ENCODE data around the gene SMAD6.

SMAD6 gene

GRCh38 chr15:66698971-66699370 lies 3.1 kb upstream of the SMAD6 start:
- TF ChIP-seq FOXP2 (optimal IDR thresholded peaks at IDR 0.05; ENCODE audit: borderline replicate concordance, extremely low read depth, extremely low read length, insufficient read depth) (no peak), TAF1 (IDR thresholded peaks at IDR 0.05; ENCODE audit: borderline replicate concordance, insufficient read depth, low read length) (no peak), POLR2AphosphoS5 (IDR thresholded peaks at IDR 0.05; ENCODE audit: low read depth, low read length) (no peak), SIN3A (IDR thresholded peaks at IDR 0.05; ENCODE audit: borderline replicate concordance, insufficient read depth, low read length) (no peak), REST (IDR thresholded peaks at IDR 0.05; ENCODE audit: insufficient read depth in 1 of 2, low read depth in 2 of 2, low read length in 2 of 2) (no peak)

- TF ChIP-seq REST (IDR thresholded peaks at IDR 0.05; ENCODE audit: insufficient read depth in 1 of 2, low read depth in 2 of 2, low read length in 2 of 2) (no peak), SIN3A (IDR thresholded peaks at IDR 0.05; ENCODE audit: borderline replicate concordance, insufficient read depth, low read length) (no peak; the same call in 1 of the 2 replicates), FOXP2 (optimal IDR thresholded peaks at IDR 0.05; ENCODE audit: borderline replicate concordance, extremely low read depth, extremely low read length, insufficient read depth) (no peak), POLR2AphosphoS5 (IDR thresholded peaks at IDR 0.05; ENCODE audit: low read depth, low read length) (no peak), TAF1 (IDR thresholded peaks at IDR 0.05; ENCODE audit: borderline replicate concordance, insufficient read depth, low read length) (no peak)
These were observed 1.6 kb upstream of the SMAD6 start for GRCh38 chr15:66700412-66700801.

- no peak for TF ChIP-seq REST (IDR thresholded peaks at IDR 0.05; ENCODE audit: insufficient read depth in 1 of 2, low read depth in 2 of 2, low read length in 2 of 2)
- peak; percentile 60; the same call in 1 of the 2 replicates for TF ChIP-seq POLR2AphosphoS5 (IDR thresholded peaks at IDR 0.05; ENCODE audit: low read depth, low read length)
These were observed 1.1 kb upstream of the SMAD6 start for GRCh38 chr15:66700802-66701421.

- TF ChIP-seq SIN3A (IDR thresholded peaks at IDR 0.05; ENCODE audit: borderline replicate concordance, insufficient read depth, low read length): no peak
- no peak for TF ChIP-seq POLR2AphosphoS5 (IDR thresholded peaks at IDR 0.05; ENCODE audit: low read depth, low read length)
- no peak; the same call in 1 of the 2 replicates for TF ChIP-seq TAF1 (IDR thresholded peaks at IDR 0.05; ENCODE audit: borderline replicate concordance, insufficient read depth, low read length)
- TF ChIP-seq REST (IDR thresholded peaks at IDR 0.05; ENCODE audit: insufficient read depth in 1 of 2, low read depth in 2 of 2, low read length in 2 of 2): no peak
- no peak for TF ChIP-seq FOXP2 (optimal IDR thresholded peaks at IDR 0.05; ENCODE audit: borderline replicate concordance, extremely low read depth, extremely low read length, insufficient read depth)
These were observed 508 bp upstream of the SMAD6 start for GRCh38 chr15:66701422-66702034.

Measured in PFSK-1 (cell line).